GM18511 (cell line): Measurements from ENCODE around the gene LINC01488.

Source experiments
- ATAC-seq: cut with Tn5 transposase; IDR thresholded peaks from one replicate; pipeline ENCODE4 v1.9.1; 2021; ENCODE audit warnings: mild to moderate bottlenecking, moderate library complexity; ENCODE audit not compliant: unreplicated experiment

The LINC01488 gene

GRCh38 chr11:69489746-69490365 lies 8.4 kb downstream of the LINC01488 start:
- ATAC-seq: no peak

- ATAC-seq: no peak
These were observed 9.1 kb downstream of the LINC01488 start for GRCh38 chr11:69490516-69490915.

- no peak for ATAC-seq
These were observed 9.9 kb downstream of the LINC01488 start for GRCh38 chr11:69491071-69492031.

GRCh38 chr11:69492201-69492991 lies 10.9 kb downstream of the LINC01488 start:
- ATAC-seq: no peak

- ATAC-seq: no peak
These were observed 12.7 kb downstream of the LINC01488 start for GRCh38 chr11:69493931-69494821.

GRCh38 chr11:69494851-69495250 lies 13.4 kb downstream of the LINC01488 start:
- ATAC-seq: no peak

GRCh38 chr11:69495441-69496201 lies 14.2 kb downstream of the LINC01488 start:
- no peak for ATAC-seq

- ATAC-seq: no peak
These were observed 14.7 kb downstream of the LINC01488 start for GRCh38 chr11:69496202-69496557.

- no peak for ATAC-seq
These were observed 15.3 kb downstream of the LINC01488 start for GRCh38 chr11:69496631-69497220.

GRCh38 chr11:69497221-69497787 lies 15.8 kb downstream of the LINC01488 start:
- ATAC-seq: no peak

- no peak for ATAC-seq
These were observed 17.2 kb downstream of the LINC01488 start for GRCh38 chr11:69498614-69499175.

- ATAC-seq: no peak
These were observed 17.9 kb downstream of the LINC01488 start for GRCh38 chr11:69499186-69499917.

- no peak for ATAC-seq
These were observed 18.4 kb downstream of the LINC01488 start for GRCh38 chr11:69499918-69500284.

GRCh38 chr11:69500285-69501120 lies 19.0 kb downstream of the LINC01488 start:
- no peak for ATAC-seq

GRCh38 chr11:69501121-69501489 lies 19.6 kb downstream of the LINC01488 start:
- ATAC-seq: no peak

- no peak for ATAC-seq
These were observed 20.7 kb downstream of the LINC01488 start for GRCh38 chr11:69501891-69502860.
